ENCODE measurements around the gene YWHAQ. TPM values are rescaled to one million over a fixed set of nuclear protein-coding genes. Genes with fewer than 3 reads are reported as not detected.

The YWHAQ gene
- polyA plus RNA-seq (ENCODE audit: insufficient read length): 186 TPM

GRCh38 chr2:9630736-9631552 lies at the start of gene YWHAQ:
Gene YWHAQ (minus strand): TSS chr2:9630997. CDS start chr2:9630452, 545 bp downstream.
- DNase-seq: peak; percentile 100

- DNase-seq: no peak
Measured at GRCh38 chr2:9680082-9680481, 49.3 kb upstream of the YWHAQ start.

- DNase-seq: no peak
Measured at GRCh38 chr2:9679218-9679617, 48.4 kb upstream of the YWHAQ start.

GRCh38 chr2:9678544-9678943 lies 47.7 kb upstream of the YWHAQ start:
- DNase-seq: no peak

GRCh38 chr2:9675415-9676351 lies 44.9 kb upstream of the YWHAQ start:
- DNase-seq: no peak

GRCh38 chr2:9674891-9675414 lies 44.2 kb upstream of the YWHAQ start:
- DNase-seq: no peak

GRCh38 chr2:9673914-9674481 lies 43.2 kb upstream of the YWHAQ start:
- no peak for DNase-seq

- no peak for DNase-seq
Measured at GRCh38 chr2:9668687-9669345, 38.0 kb upstream of the YWHAQ start.

GRCh38 chr2:9667826-9668225 lies 37.0 kb upstream of the YWHAQ start:
- DNase-seq: no peak

GRCh38 chr2:9666306-9666705 lies 35.5 kb upstream of the YWHAQ start:
- DNase-seq: no peak

- no peak for DNase-seq
Measured at GRCh38 chr2:9665898-9666297, 35.1 kb upstream of the YWHAQ start.

GRCh38 chr2:9664365-9664764 lies 33.6 kb upstream of the YWHAQ start:
- DNase-seq: no peak

- no peak for DNase-seq
Measured at GRCh38 chr2:9663008-9663879, 32.4 kb upstream of the YWHAQ start.

GRCh38 chr2:9661261-9661660 lies 30.5 kb upstream of the YWHAQ start:
- DNase-seq: no peak

- DNase-seq: no peak
Measured at GRCh38 chr2:9660781-9661180, 30.0 kb upstream of the YWHAQ start.

GRCh38 chr2:9660154-9660553 lies 29.4 kb upstream of the YWHAQ start:
- no peak for DNase-seq

GRCh38 chr2:9658972-9659371 lies 28.2 kb upstream of the YWHAQ start:
- DNase-seq: no peak

GRCh38 chr2:9657731-9658130 lies 26.9 kb upstream of the YWHAQ start:
- no peak for DNase-seq

- no peak for DNase-seq
Measured at GRCh38 chr2:9657083-9657482, 26.3 kb upstream of the YWHAQ start.

- no peak for DNase-seq
Measured at GRCh38 chr2:9656270-9656766, 25.5 kb upstream of the YWHAQ start.
